ENCODE results near the gene ISM1.

Gene ISM1

DNA sequence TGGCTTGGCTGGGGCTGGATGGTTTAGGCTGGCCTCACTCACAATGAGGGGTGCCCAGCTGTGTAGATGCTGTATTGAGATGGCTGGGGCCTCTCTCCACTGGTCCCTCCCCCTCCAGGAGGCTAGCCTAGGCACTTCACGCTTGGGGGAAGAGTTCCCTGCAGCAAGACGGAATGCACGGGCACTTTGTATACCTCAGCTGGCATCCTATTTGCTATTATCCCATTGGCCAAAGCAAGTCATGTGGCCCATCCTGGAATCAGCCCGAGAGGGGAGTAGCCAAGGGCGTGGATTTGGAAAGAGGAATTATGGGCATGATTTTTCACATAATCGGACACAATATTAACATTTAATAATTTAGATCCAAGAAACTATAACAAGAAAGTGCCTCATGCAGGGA is 64.3 kb downstream of the ISM1 start:
- ChIA-PET POLR2A (no interaction called here), CTCF (interaction anchor here (0.6 kb wide), 1 partner anchor 278 kb away, joined by 3 read pairs; no protein-coding TSS in a partner anchor)
- Histone ChIP-seq H3K27me3 (replicated peaks in 2 of 5; ENCODE audit: control insufficient read depth in 4 of 5, insufficient read depth in 5 of 5, low read length in 4 of 5) (peaks cover 0 to 2% (median 0%) of the 10 kb centered on the region in 5 experiments), H3K9me3 (ENCODE audit: control extremely low read depth in 1 of 5, control insufficient read depth in 4 of 5, insufficient read depth in 2 of 5, low read depth in 1 of 5, low read length in 4 of 5) (no peaks in the 10 kb centered on the region), H3K27ac (ENCODE audit: insufficient read depth in 1 of 2, low read depth in 1 of 2, low read length in 2 of 2, poor library complexity in 1 of 2, severe bottlenecking in 2 of 2) (no peak overlapping the region), H3K36me3 (ENCODE audit: control insufficient read depth in 4 of 4, insufficient read depth in 4 of 4, low read length in 3 of 4) (no peaks in the 10 kb centered on the region), H3K4me3 (ENCODE audit: control insufficient read depth in 1 of 7, extremely low read depth in 1 of 7, insufficient read depth in 4 of 7, low read depth in 2 of 7, low read length in 6 of 7) (no peak overlapping the region), H3K4me1 (ENCODE audit: control extremely low read depth in 1 of 4, control insufficient read depth in 4 of 4, insufficient read depth in 4 of 4, low read length in 3 of 4) (no peaks in the 10 kb centered on the region)
- DNase-seq: no peak
- WGBS (ENCODE audit: insufficient coverage): 100% methylated on average over 1 of the region's 6 CpGs

DNA sequence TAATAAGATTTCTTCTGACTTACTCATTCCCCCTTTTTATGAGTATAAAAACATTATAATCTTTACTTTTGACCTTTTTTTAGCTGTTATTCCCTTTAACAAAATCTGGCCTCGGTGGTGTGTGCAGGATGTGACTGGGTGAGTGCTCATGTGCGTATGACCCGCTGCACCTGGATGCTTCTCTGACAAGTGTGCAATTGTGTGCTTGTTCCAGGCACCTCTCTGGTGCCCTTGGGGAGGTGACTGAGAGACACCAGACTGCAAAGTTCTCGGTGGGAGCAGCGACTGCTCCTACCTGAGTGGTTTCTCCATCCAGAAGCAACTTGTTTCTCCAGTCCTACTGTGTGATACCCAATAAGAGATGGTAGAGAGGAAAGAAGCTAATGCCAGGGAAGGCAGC is 65.0 kb downstream of the ISM1 start:
- 94% methylated on average over 5 of the region's 5 CpGs for WGBS (ENCODE audit: insufficient coverage)
- H3K4me3 ChIP-seq (ENCODE audit: control insufficient read depth in 1 of 7, extremely low read depth in 1 of 7, insufficient read depth in 4 of 7, low read depth in 2 of 7, low read length in 6 of 7): no peak overlapping the region
- H3K27ac ChIP-seq (ENCODE audit: insufficient read depth in 1 of 2, low read depth in 1 of 2, low read length in 2 of 2, poor library complexity in 1 of 2, severe bottlenecking in 2 of 2): no peak overlapping the region
- H3K9me3 ChIP-seq (ENCODE audit: control extremely low read depth in 1 of 5, control insufficient read depth in 4 of 5, insufficient read depth in 2 of 5, low read depth in 1 of 5, low read length in 4 of 5): no peaks in the 10 kb centered on the region
- no peaks in the 10 kb centered on the region for H3K4me1 ChIP-seq (ENCODE audit: control extremely low read depth in 1 of 4, control insufficient read depth in 4 of 4, insufficient read depth in 4 of 4, low read length in 3 of 4)
- ChIA-PET POLR2A (no interaction called here), CTCF (interaction anchor here (0.6 kb wide), 2 partner anchors 277 to 315 kb away, joined by 3 to 4 read pairs; no protein-coding TSS in a partner anchor)
- peaks cover 0 to 2% (median 0%) of the 10 kb centered on the region in 5 experiments for H3K27me3 ChIP-seq (replicated peaks in 2 of 5; ENCODE audit: control insufficient read depth in 4 of 5, insufficient read depth in 5 of 5, low read length in 4 of 5)
- DNase-seq: no peak
- H3K36me3 ChIP-seq (ENCODE audit: control insufficient read depth in 4 of 4, insufficient read depth in 4 of 4, low read length in 3 of 4): no peaks in the 10 kb centered on the region

DNA sequence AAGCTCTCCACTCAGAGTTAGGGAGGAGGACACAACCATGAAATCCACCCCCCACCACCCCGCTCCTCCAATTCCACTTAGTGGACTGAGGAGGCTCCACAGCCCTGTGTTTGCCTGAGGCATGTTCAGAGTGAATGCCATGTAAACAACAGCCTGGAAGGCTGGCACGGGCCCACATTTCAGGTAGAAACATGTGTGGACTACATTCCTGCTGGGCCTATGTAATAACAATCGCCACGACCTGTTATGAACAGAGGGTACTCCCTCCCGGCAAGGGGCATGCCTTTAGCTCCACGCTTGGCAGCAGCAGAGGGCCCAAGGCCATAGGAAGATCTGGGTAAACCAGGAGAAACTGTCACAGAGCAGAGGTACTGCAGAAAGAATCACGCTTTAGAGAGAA is 65.5 kb downstream of the ISM1 start:
- 96% methylated on average over 7 of the region's 7 CpGs for WGBS (ENCODE audit: insufficient coverage)
- Histone ChIP-seq H3K4me1 (ENCODE audit: control extremely low read depth in 1 of 4, control insufficient read depth in 4 of 4, insufficient read depth in 4 of 4, low read length in 3 of 4) (no peaks in the 10 kb centered on the region), H3K4me3 (ENCODE audit: control insufficient read depth in 1 of 7, extremely low read depth in 1 of 7, insufficient read depth in 4 of 7, low read depth in 2 of 7, low read length in 6 of 7) (no peak overlapping the region), H3K9me3 (ENCODE audit: control extremely low read depth in 1 of 5, control insufficient read depth in 4 of 5, insufficient read depth in 2 of 5, low read depth in 1 of 5, low read length in 4 of 5) (no peaks in the 10 kb centered on the region), H3K27me3 (replicated peaks in 2 of 5; ENCODE audit: control insufficient read depth in 4 of 5, insufficient read depth in 5 of 5, low read length in 4 of 5) (peaks cover 0 to 2% (median 0%) of the 10 kb centered on the region in 5 experiments), H3K36me3 (ENCODE audit: control insufficient read depth in 4 of 4, insufficient read depth in 4 of 4, low read length in 3 of 4) (no peaks in the 10 kb centered on the region), H3K27ac (ENCODE audit: insufficient read depth in 1 of 2, low read depth in 1 of 2, low read length in 2 of 2, poor library complexity in 1 of 2, severe bottlenecking in 2 of 2) (no peak overlapping the region)
- no peak for DNase-seq
- ChIA-PET CTCF (interaction anchor here (0.6 kb wide), 1 partner anchor 315 kb away, joined by 4 read pairs; no protein-coding TSS in a partner anchor), POLR2A (no interaction called here)

DNA sequence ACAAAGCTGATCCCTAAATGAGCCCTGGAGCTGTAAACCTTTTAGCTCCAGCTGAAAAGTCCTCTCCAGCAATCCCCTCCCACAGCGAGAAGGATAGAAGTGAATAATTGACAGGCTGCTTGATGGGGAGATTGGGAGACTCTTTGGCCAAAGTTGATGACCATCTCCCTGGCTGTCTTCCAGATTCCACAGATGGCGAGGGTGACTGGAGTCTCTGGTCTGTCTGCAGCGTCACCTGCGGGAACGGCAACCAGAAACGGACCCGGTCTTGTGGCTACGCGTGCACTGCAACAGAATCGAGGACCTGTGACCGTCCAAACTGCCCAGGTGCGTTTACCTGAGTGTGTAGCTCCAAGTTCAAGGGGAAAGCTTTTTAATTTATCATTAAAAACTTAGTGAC is 67.3 kb downstream of the ISM1 start:
- DNase-seq: no peak
- ChIA-PET POLR2A (no interaction called here), CTCF (no interaction called here)
- Histone ChIP-seq H3K9me3 (ENCODE audit: control extremely low read depth in 1 of 5, control insufficient read depth in 4 of 5, insufficient read depth in 2 of 5, low read depth in 1 of 5, low read length in 4 of 5) (no peaks in the 10 kb centered on the region), H3K27me3 (replicated peaks in 2 of 5; ENCODE audit: control insufficient read depth in 4 of 5, insufficient read depth in 5 of 5, low read length in 4 of 5) (peaks cover 0 to 2% (median 0%) of the 10 kb centered on the region in 5 experiments), H3K4me1 (ENCODE audit: control extremely low read depth in 1 of 4, control insufficient read depth in 4 of 4, insufficient read depth in 4 of 4, low read length in 3 of 4) (no peaks in the 10 kb centered on the region), H3K27ac (ENCODE audit: insufficient read depth in 1 of 2, low read depth in 1 of 2, low read length in 2 of 2, poor library complexity in 1 of 2, severe bottlenecking in 2 of 2) (no peak overlapping the region), H3K36me3 (ENCODE audit: control insufficient read depth in 4 of 4, insufficient read depth in 4 of 4, low read length in 3 of 4) (no peaks in the 10 kb centered on the region), H3K4me3 (ENCODE audit: control insufficient read depth in 1 of 7, extremely low read depth in 1 of 7, insufficient read depth in 4 of 7, low read depth in 2 of 7, low read length in 6 of 7) (no peak overlapping the region)
- 100% methylated on average over 8 of the region's 12 CpGs for WGBS (ENCODE audit: insufficient coverage)

DNA sequence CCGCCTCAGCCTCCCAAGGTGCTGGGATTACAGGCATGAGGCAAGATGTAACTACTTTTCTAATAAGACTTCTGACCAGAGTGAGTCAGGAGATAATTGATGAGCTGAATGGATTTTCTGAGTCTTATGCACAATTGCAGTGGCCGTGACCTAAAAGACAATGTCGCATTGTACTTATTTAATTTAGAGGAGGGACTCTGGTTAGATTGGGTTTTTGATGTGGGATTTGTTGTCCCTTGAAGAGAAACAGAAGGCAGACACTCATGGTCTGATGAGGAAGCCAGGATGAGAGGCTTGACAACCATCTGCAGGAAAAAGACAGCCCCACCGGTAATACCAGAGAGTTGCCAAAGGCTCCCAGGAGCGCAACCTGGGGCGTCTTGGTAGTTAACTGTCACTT is 68.0 kb downstream of the ISM1 start:
- no peak for DNase-seq
- no peak overlapping the region for H3K27ac ChIP-seq (ENCODE audit: insufficient read depth in 1 of 2, low read depth in 1 of 2, low read length in 2 of 2, poor library complexity in 1 of 2, severe bottlenecking in 2 of 2)
- no peaks in the 10 kb centered on the region for H3K9me3 ChIP-seq (ENCODE audit: control extremely low read depth in 1 of 5, control insufficient read depth in 4 of 5, insufficient read depth in 2 of 5, low read depth in 1 of 5, low read length in 4 of 5)
- 84% methylated on average over 4 of the region's 6 CpGs for WGBS (ENCODE audit: insufficient coverage)
- H3K4me1 ChIP-seq (ENCODE audit: control extremely low read depth in 1 of 4, control insufficient read depth in 4 of 4, insufficient read depth in 4 of 4, low read length in 3 of 4): no peaks in the 10 kb centered on the region
- no peaks in the 10 kb centered on the region for H3K36me3 ChIP-seq (ENCODE audit: control insufficient read depth in 4 of 4, insufficient read depth in 4 of 4, low read length in 3 of 4)
- peaks cover 0 to 2% (median 0%) of the 10 kb centered on the region in 5 experiments for H3K27me3 ChIP-seq (replicated peaks in 2 of 5; ENCODE audit: control insufficient read depth in 4 of 5, insufficient read depth in 5 of 5, low read length in 4 of 5)
- CTCF ChIA-PET: no interaction called here
- POLR2A ChIA-PET: no interaction called here
- H3K4me3 ChIP-seq (ENCODE audit: control insufficient read depth in 1 of 7, extremely low read depth in 1 of 7, insufficient read depth in 4 of 7, low read depth in 2 of 7, low read length in 6 of 7): no peak overlapping the region

DNA sequence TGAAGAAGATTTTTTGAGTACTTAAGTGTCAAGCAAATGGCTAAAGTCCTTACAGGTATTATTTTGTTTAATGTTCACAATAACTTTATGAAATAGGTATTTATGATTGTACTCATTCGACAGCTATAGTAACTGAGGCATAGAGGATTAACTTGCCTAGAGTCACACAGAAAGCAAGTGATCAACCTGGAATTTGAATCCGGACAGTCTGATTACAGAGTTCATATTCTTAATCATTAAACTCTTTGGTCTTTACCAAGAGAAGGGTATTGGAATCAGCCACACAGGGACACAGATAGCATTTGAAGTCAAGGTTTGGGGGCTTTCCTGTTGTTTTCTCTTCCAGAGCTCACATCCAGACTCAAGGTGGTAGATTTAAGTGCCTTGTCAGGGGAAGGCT is 69.7 kb downstream of the ISM1 start:
- CTCF ChIA-PET: interaction anchor here (2.5 kb wide), 1 partner anchor 12 kb away, joined by 9 read pairs; no protein-coding TSS in a partner anchor
- 100% methylated on average over 1 of the region's 2 CpGs for WGBS (ENCODE audit: insufficient coverage)

DNA sequence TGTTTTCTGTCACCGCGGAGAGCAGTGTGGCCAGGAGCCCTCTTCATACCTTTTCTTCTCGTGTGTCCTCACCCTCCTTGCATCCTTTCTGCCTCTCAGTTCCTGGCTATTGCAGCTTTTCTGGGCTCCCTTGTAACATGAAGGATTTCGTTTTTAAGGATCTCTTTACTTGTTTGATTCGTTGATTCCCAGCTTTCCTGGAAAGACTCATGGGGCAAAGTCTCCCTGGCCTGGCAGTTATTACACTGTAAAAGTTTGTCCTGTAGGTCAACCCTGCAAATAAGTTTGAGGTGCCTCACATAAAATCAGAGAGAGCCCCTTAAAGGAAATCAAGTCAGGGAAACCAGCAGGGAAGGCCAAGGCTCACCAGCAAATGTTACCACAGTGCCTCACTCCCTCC is 70.1 kb downstream of the ISM1 start:
- Histone ChIP-seq H3K27ac (ENCODE audit: insufficient read depth in 1 of 2, low read depth in 1 of 2, low read length in 2 of 2, poor library complexity in 1 of 2, severe bottlenecking in 2 of 2) (no peak overlapping the region), H3K27me3 (replicated peaks in 2 of 5; ENCODE audit: control insufficient read depth in 4 of 5, insufficient read depth in 5 of 5, low read length in 4 of 5) (peaks cover 0 to 2% (median 0%) of the 10 kb centered on the region in 5 experiments), H3K9me3 (ENCODE audit: control extremely low read depth in 1 of 5, control insufficient read depth in 4 of 5, insufficient read depth in 2 of 5, low read depth in 1 of 5, low read length in 4 of 5) (no peaks in the 10 kb centered on the region), H3K4me3 (ENCODE audit: control insufficient read depth in 1 of 7, extremely low read depth in 1 of 7, insufficient read depth in 4 of 7, low read depth in 2 of 7, low read length in 6 of 7) (no peak overlapping the region), H3K4me1 (ENCODE audit: control extremely low read depth in 1 of 4, control insufficient read depth in 4 of 4, insufficient read depth in 4 of 4, low read length in 3 of 4) (peaks cover 0 to 4% (median 0%) of the 10 kb centered on the region in 4 experiments), H3K36me3 (ENCODE audit: control insufficient read depth in 4 of 4, insufficient read depth in 4 of 4, low read length in 3 of 4) (no peaks in the 10 kb centered on the region)
- ChIA-PET POLR2A (no interaction called here), CTCF (interaction anchor here (0.6 to 2.5 kb wide), 2 partner anchors 12 to 246 kb away, joined by 3 to 9 read pairs; no protein-coding TSS in a partner anchor)
- 95% methylated on average over 5 of the region's 5 CpGs for whole genome bisulfite sequencing (ENCODE audit: insufficient coverage)
- DNase-seq: no peak

More for the DNA sequence above, 69.7 kb downstream of the ISM1 start:
- H3K36me3 ChIP-seq (ENCODE audit: control insufficient read depth in 4 of 4, insufficient read depth in 4 of 4, low read length in 3 of 4): no peaks in the 10 kb centered on the region
- DNase-seq: no peak
- H3K4me3 ChIP-seq (ENCODE audit: control insufficient read depth in 1 of 7, extremely low read depth in 1 of 7, insufficient read depth in 4 of 7, low read depth in 2 of 7, low read length in 6 of 7): no peak overlapping the region
- peaks cover 0 to 1% (median 0%) of the 10 kb centered on the region in 4 experiments for H3K4me1 ChIP-seq (ENCODE audit: control extremely low read depth in 1 of 4, control insufficient read depth in 4 of 4, insufficient read depth in 4 of 4, low read length in 3 of 4)
- H3K9me3 ChIP-seq (ENCODE audit: control extremely low read depth in 1 of 5, control insufficient read depth in 4 of 5, insufficient read depth in 2 of 5, low read depth in 1 of 5, low read length in 4 of 5): no peaks in the 10 kb centered on the region
- peaks cover 0 to 2% (median 0%) of the 10 kb centered on the region in 5 experiments for H3K27me3 ChIP-seq (replicated peaks in 2 of 5; ENCODE audit: control insufficient read depth in 4 of 5, insufficient read depth in 5 of 5, low read length in 4 of 5)
- H3K27ac ChIP-seq (ENCODE audit: insufficient read depth in 1 of 2, low read depth in 1 of 2, low read length in 2 of 2, poor library complexity in 1 of 2, severe bottlenecking in 2 of 2): no peak overlapping the region
- POLR2A ChIA-PET: no interaction called here
